NCI-H2081 (cell line): ENCODE measurements around the gene DCDC1.
"Not testable (repeated sequence)": the region's sequence is repeated elsewhere in the genome, so short reads cannot be mapped to it uniquely, and the experiment has no call there.

Experiments used
- DNase-seq, 2 experiments: peaks; one replicate each; lab custom pipeline; 2025; lab: John Stamatoyannopoulos, UW

Gene DCDC1

GRCh38 chr11:30985536-30985935 is 384.0 kb downstream of the DCDC1 start:
- no peak for DNase-seq

GRCh38 chr11:30984827-30985226 is 384.7 kb downstream of the DCDC1 start:
- no peak for DNase-seq

- peak in 1 of 2 experiments; percentile 28 for DNase-seq
Measured at GRCh38 chr11:30984442-30984816, 385.1 kb downstream of the DCDC1 start.

GRCh38 chr11:30983776-30984441 is 385.6 kb downstream of the DCDC1 start:
- peak in 1 of 2 experiments; percentile 18 for DNase-seq

- no peak for DNase-seq
Measured at GRCh38 chr11:30983143-30983542, 386.4 kb downstream of the DCDC1 start.

- no peak for DNase-seq
Measured at GRCh38 chr11:30967579-30967978, 402.0 kb downstream of the DCDC1 start.

GRCh38 chr11:30960387-30960992 is 409.0 kb downstream of the DCDC1 start:
- peak; percentile 60 to 84 for DNase-seq

GRCh38 chr11:30956751-30957150 is 412.8 kb downstream of the DCDC1 start:
- DNase-seq = no peak

- DNase-seq = no peak
Measured at GRCh38 chr11:30949838-30950237, 419.7 kb downstream of the DCDC1 start.

GRCh38 chr11:30947715-30948114 is 421.8 kb downstream of the DCDC1 start:
- DNase-seq = not testable (repeated sequence)

GRCh38 chr11:30938810-30939209 is 430.7 kb downstream of the DCDC1 start:
- no peak for DNase-seq

- DNase-seq = no peak
Measured at GRCh38 chr11:30938171-30938570, 431.4 kb downstream of the DCDC1 start.

- DNase-seq = no peak
Measured at GRCh38 chr11:30936491-30936890, 433.0 kb downstream of the DCDC1 start.

- DNase-seq = no peak
Measured at GRCh38 chr11:30935861-30936260, 433.7 kb downstream of the DCDC1 start.

GRCh38 chr11:30926130-30926529 is 443.4 kb downstream of the DCDC1 start:
- no peak for DNase-seq

- no peak for DNase-seq
Measured at GRCh38 chr11:30921811-30922210, 447.7 kb downstream of the DCDC1 start.

GRCh38 chr11:30919389-30920152 is 450.0 kb downstream of the DCDC1 start:
- DNase-seq = no peak

- peak; percentile 66 to 67 for DNase-seq
Measured at GRCh38 chr11:30917859-30918478, 451.6 kb downstream of the DCDC1 start.

- DNase-seq = no peak
Measured at GRCh38 chr11:30917266-30917665, 452.3 kb downstream of the DCDC1 start.

GRCh38 chr11:30916764-30917163 is 452.8 kb downstream of the DCDC1 start:
- DNase-seq = no peak

GRCh38 chr11:30914143-30914762 is 455.3 kb downstream of the DCDC1 start:
- peak; percentile 38 to 50 for DNase-seq

GRCh38 chr11:30911247-30911646 is 458.3 kb downstream of the DCDC1 start:
- no peak for DNase-seq
